Ishikawa (cell line): ENCODE results near the gene SBNO1.

ENCODE experiments used
- CEBPB ChIP-seq: IDR thresholded peaks from 2 replicates; pipeline ENCODE4 v1.6.1; 2012
- EGR1 ChIP-seq: IDR thresholded peaks from 2 replicates; pipeline ENCODE4 v1.6.1; 2012
- EP300 ChIP-seq: IDR thresholded peaks from 2 replicates; pipeline ENCODE4 v1.6.1; 2012; ENCODE audit warnings: borderline replicate concordance
- FOXM1 ChIP-seq: IDR thresholded peaks from 2 replicates; pipeline ENCODE4 v1.6.1; 2012; ENCODE audit warnings: low read depth, borderline replicate concordance
- MAX ChIP-seq: IDR thresholded peaks from 2 replicates; pipeline ENCODE4 v1.6.1; 2012
- RAD21 ChIP-seq: IDR thresholded peaks from 2 replicates; pipeline ENCODE4 v1.6.1; 2012; ENCODE audit warnings: low read depth
- TAF1 ChIP-seq: IDR thresholded peaks from 2 replicates; pipeline ENCODE4 v1.6.1; 2012; ENCODE audit warnings: low read depth, mild to moderate bottlenecking
- TCF12 ChIP-seq: IDR thresholded peaks from 2 replicates; pipeline ENCODE4 v1.6.1; 2012; ENCODE audit warnings: low read depth
- USF1 ChIP-seq: IDR thresholded peaks from 2 replicates; pipeline ENCODE4 v1.6.1; 2012
- YY1 ChIP-seq: IDR thresholded peaks from 2 replicates; pipeline ENCODE4 v1.6.1; 2012; ENCODE audit warnings: low read depth
- TF ChIP-seq, protein P1 (sequence below): IDR thresholded peaks from 2 replicates; pipeline ENCODE4 v1.6.1; 2012; ENCODE audit warnings: low read depth, mild to moderate bottlenecking

GRCh38 chr12:123329799-123330198 lies 34.8 kb downstream of the SBNO1 start:
- TF ChIP-seq TAF1: no peak
- no peak for TF ChIP-seq CEBPB
- TF ChIP-seq TCF12: no peak
- TF ChIP-seq FOXM1: no peak
- no peak for TF ChIP-seq RAD21
- no peak for TF ChIP-seq EP300
- no peak for TF ChIP-seq YY1
- TF ChIP-seq MAX: no peak
- TF ChIP-seq EGR1: no peak
- TF ChIP-seq USF1: no peak
- TF ChIP-seq, protein P1, sequence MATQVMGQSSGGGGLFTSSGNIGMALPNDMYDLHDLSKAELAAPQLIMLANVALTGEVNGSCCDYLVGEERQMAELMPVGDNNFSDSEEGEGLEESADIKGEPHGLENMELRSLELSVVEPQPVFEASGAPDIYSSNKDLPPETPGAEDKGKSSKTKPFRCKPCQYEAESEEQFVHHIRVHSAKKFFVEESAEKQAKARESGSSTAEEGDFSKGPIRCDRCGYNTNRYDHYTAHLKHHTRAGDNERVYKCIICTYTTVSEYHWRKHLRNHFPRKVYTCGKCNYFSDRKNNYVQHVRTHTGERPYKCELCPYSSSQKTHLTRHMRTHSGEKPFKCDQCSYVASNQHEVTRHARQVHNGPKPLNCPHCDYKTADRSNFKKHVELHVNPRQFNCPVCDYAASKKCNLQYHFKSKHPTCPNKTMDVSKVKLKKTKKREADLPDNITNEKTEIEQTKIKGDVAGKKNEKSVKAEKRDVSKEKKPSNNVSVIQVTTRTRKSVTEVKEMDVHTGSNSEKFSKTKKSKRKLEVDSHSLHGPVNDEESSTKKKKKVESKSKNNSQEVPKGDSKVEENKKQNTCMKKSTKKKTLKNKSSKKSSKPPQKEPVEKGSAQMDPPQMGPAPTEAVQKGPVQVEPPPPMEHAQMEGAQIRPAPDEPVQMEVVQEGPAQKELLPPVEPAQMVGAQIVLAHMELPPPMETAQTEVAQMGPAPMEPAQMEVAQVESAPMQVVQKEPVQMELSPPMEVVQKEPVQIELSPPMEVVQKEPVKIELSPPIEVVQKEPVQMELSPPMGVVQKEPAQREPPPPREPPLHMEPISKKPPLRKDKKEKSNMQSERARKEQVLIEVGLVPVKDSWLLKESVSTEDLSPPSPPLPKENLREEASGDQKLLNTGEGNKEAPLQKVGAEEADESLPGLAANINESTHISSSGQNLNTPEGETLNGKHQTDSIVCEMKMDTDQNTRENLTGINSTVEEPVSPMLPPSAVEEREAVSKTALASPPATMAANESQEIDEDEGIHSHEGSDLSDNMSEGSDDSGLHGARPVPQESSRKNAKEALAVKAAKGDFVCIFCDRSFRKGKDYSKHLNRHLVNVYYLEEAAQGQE: no peak
